IgD-negative memory B cell (primary cell): ENCODE results near the gene NCKIPSD. TPM values are rescaled to one million over a fixed set of nuclear protein-coding genes. Genes with fewer than 3 reads are reported as not detected.

Source experiments
- H3K27ac Mint-ChIP-seq, 3 donors: one replicate each; pipeline ENCODE4 v1.8.0; 2020 to 2022; ENCODE audit warnings: mild to moderate bottlenecking in 3 of 3, mixed read lengths in 3 of 3, moderate library complexity in 1 of 3
- H3K27me3 Mint-ChIP-seq: one replicate; pipeline ENCODE4 v1.8.0; 2021; ENCODE audit warnings: mixed read lengths
- H3K36me3 Mint-ChIP-seq: one replicate; pipeline ENCODE4 v1.8.0; 2020; ENCODE audit warnings: mild to moderate bottlenecking, mixed read lengths
- H3K4me1 Mint-ChIP-seq, 3 donors: one replicate each; pipeline ENCODE4 v1.8.0; 2020 to 2022; ENCODE audit warnings: mixed read lengths in 3 of 3, mild to moderate bottlenecking in 1 of 3
- H3K4me3 Mint-ChIP-seq, 4 donors: one replicate each; pipeline ENCODE4 v1.8.0; 2020 to 2022; ENCODE audit warnings: mild to moderate bottlenecking in 4 of 4, mixed read lengths in 4 of 4, moderate library complexity in 3 of 4
- H3K9me3 Mint-ChIP-seq, 3 donors: one replicate each; pipeline ENCODE4 v1.8.0; 2020 to 2021; ENCODE audit warnings: mixed read lengths in 3 of 3, mild to moderate bottlenecking in 1 of 3
- polyA plus RNA-seq: library from polyadenylated mRNA; unstranded; fragments of 300-500 nt; fragmentation: Illumina TruSeq; gene quantifications from one replicate; pipeline ENCODE4 v1.2.3, GENCODE V29; 2021

NCKIPSD gene
- polyA plus RNA-seq, 1 donor from 2014 or later: 17.2 TPM

DNA sequence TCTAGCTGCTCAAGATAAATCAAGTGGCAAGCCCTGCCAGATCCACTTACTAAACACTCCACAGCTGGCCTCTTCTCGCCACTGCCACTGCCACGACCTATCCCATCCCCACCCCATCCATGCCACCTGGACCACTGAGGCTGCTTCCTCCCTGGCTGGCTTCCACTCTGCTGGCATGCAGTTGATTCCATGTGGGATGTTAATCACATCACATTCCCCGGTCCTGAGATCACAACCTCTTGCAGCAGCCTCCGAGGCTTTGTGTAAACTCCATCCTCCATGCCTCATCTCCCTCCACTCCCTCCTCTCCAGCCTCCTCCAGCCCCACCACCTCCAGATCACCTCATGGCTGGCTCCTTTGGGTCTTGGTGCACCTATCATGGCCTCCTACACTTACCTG, 7.7 kb downstream of the NCKIPSD start:
- Mint-ChIP-seq H3K4me3 (no peak overlapping the region), H3K36me3 (peaks cover 9% of the 10 kb centered on the region), H3K27me3 (peaks cover 2% of the 10 kb centered on the region), H3K27ac (peak overlapping the region in 1 of 3 donors; percentile 23), H3K4me1 (peaks cover 6 to 23% (median 20%) of the 10 kb centered on the region in 3 donors), H3K9me3 (no peaks in the 10 kb centered on the region)

DNA sequence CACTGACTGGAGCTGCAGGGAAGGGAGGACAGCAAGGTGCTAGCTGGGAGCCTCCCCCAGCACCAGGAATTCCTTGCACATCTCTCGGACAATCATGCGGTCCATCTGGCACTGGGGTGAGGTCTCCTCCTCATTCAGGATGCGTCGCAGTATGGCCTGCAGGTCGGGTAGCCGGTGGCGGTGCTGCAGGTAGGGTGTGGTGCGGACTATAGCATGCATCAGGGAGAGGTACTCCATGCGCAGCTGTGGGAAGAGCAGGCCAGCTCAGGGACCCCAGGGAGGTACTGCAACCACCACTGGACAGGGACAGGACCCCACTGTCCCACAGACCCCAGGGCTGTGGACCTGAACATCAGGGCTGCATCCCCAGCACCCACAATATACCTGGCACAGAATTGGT, 11.2 kb downstream of the NCKIPSD start:
- Mint-ChIP-seq H3K4me3 (no peak overlapping the region), H3K9me3 (no peaks in the 10 kb centered on the region), H3K36me3 (peaks cover 4% of the 10 kb centered on the region), H3K27ac (no peak overlapping the region), H3K4me1 (peaks cover 8 to 14% (median 10%) of the 10 kb centered on the region in 3 donors), H3K27me3 (no peaks in the 10 kb centered on the region)

DNA sequence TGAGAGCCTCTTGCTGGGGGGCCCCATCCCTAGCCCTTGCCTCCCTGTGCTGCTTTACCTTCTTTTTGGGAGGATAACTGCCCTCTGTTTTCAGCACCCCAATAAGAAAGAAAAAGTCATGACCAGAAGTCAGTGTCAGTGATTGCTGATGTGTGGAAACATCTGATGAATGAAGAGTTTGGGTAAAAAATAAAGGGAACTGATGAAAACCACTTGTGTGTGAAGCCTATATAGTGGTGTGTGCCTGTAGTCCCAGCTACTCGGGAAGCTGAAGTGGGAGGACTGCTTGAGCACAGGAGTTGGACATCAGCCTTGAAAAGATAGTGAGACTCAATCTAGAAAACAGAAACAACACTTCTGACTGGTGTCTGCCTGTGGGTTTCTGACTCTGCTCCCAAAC, 13.2 kb downstream of the NCKIPSD start:
- Mint-ChIP-seq H3K27me3 (no peaks in the 10 kb centered on the region), H3K4me1 (peaks cover 5 to 7% (median 6%) of the 10 kb centered on the region in 3 donors), H3K36me3 (peaks cover 3% of the 10 kb centered on the region), H3K27ac (no peak overlapping the region), H3K9me3 (no peaks in the 10 kb centered on the region), H3K4me3 (no peak overlapping the region)

DNA sequence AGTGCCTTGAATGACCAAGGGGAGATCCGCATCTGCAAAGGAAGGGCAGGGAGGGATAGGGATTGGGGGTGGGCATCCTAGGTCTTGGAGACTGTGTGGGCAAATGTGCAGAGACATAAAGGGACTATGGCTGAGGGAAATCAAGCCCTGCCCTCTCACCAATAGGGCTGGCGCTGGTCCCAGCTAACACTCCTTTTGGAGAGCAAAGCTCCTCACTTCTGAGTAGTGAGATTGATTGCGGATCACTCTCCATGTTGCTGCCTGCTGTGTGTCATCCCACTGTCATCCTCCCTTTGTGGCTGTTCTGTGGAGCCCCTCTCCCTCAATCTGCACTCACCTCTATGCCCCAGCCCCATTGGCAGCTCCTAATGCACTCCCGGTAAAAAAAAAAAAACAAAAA, 20.8 kb downstream of the NCKIPSD start:
- H3K9me3 Mint-ChIP-seq: no peaks in the 10 kb centered on the region
- H3K36me3 Mint-ChIP-seq: peaks cover 3% of the 10 kb centered on the region
- peak overlapping the region in 1 of 3 donors; percentile 56 for H3K27ac Mint-ChIP-seq
- peaks cover 23% of the 10 kb centered on the region for H3K27me3 Mint-ChIP-seq
- peak overlapping the region in 2 of 4 donors; percentile 86 to 97 for H3K4me3 Mint-ChIP-seq
- H3K4me1 Mint-ChIP-seq: peaks cover 7 to 8% (median 8%) of the 10 kb centered on the region in 3 donors

- Mint-ChIP-seq H3K4me1 (peaks cover 7 to 8% (median 8%) of the 10 kb centered on the region in 3 donors), H3K27ac (peak overlapping the region in 1 of 3 donors; percentile 94), H3K4me3 (peak overlapping the region; percentile 77 to 97 (median 90)), H3K9me3 (no peaks in the 10 kb centered on the region), H3K27me3 (peaks cover 23% of the 10 kb centered on the region), H3K36me3 (peaks cover 3% of the 10 kb centered on the region)
Observed at GRCh38 chr3:48664313-48664644, 21.4 kb downstream of the NCKIPSD start.

DNA sequence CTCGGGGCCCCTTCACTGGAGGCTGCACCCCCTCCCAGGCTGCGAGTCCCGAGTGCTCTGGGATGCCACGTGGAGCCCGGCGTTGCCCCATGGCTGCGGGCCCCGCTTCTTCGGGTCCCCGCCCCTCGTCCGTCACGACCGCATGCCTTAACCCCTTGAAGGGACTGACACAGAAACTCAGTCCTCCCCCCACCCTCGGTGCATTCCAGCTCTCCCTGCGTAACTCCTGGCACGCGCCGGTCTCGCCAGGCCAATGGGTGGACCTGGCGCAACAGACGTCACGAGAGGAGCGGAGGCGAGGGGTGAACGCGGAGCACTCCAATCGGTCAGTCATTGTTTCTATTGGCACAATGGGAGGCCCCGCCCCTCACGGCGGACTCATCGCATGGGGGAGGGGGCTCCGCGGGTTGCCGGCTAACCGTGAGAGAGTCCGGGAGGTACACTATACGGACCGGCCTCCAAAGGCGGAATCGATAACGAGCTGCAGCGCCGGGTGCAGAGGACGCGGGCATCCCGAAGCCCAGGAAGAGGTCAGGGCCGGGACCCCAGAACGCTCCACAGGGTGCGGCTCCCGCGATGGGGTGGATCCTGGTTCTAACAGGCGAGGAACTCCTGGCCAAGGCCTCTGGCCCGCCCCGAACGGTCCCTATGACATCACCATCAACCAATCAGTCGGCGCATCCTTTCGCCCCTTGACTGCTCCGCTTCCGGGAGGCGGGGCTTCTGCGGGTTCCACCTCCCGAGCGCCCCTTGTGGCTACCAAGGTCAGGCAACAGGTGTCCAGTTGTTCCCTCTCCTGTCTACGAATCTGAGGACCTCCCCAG, 22.0 kb downstream of the NCKIPSD start:
- peaks cover 3% of the 10 kb centered on the region for H3K36me3 Mint-ChIP-seq
- peaks cover 23% of the 10 kb centered on the region for H3K27me3 Mint-ChIP-seq
- H3K27ac Mint-ChIP-seq: peak overlapping the region in 2 of 3 donors; percentile 89 to 94
- peaks cover 7 to 8% (median 8%) of the 10 kb centered on the region in 3 donors for H3K4me1 Mint-ChIP-seq
- H3K9me3 Mint-ChIP-seq: no peaks in the 10 kb centered on the region
- peak overlapping the region; percentile 77 to 97 (median 90) for H3K4me3 Mint-ChIP-seq

DNA sequence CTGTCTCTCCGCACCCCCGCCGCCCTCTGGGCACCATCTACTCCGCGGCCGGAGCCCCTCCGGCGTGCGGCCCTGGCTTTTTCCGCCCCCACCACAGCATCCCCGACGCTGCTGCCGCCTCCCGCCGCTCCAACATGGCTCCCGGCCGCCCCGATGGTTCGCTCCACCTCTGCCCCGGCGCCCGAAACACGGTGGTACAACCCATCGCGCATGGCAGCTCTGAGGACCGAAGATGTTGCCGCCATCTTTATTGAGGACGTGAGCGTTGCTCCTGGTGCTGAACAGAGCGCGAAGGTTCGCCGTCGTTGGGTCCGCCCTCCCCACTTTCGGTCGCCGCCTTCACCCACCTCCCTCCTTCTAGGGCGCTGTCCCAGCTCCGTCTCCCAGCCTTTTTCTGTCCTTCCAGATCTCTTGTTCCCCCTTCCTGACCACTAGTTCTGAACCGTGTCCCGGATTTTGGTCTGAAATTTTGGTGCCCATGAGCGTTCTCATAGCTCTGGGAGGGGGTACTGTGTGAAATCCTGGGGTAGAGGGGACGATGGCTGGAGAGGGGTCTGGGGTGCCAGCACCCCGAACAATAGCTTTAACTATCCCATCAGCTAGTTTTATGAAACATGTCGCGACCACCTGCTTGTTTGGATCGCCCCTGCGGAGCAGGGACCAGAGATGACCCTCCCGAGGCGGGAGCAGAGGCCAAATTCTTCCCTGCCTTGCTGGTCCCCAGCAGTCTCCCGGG, 22.8 kb downstream of the NCKIPSD start, which contains the start of gene CELSR3:
CELSR3 (minus strand) TSS at position 134 of the 736 bp plus-strand sequence. CDS start 252 bp downstream, outside the sequence.
- H3K4me1 Mint-ChIP-seq: peaks cover 7 to 8% (median 8%) of the 10 kb centered on the region in 3 donors
- H3K27me3 Mint-ChIP-seq: peaks cover 23% of the 10 kb centered on the region
- H3K36me3 Mint-ChIP-seq: no peaks in the 10 kb centered on the region
- H3K9me3 Mint-ChIP-seq: no peaks in the 10 kb centered on the region
- peak within 1 kb of the TSS; percentile 71 to 94 (median 89) for H3K27ac Mint-ChIP-seq
- peak within 1 kb of the TSS; percentile 77 to 97 (median 90) for H3K4me3 Mint-ChIP-seq

- Mint-ChIP-seq H3K4me1 (peaks cover 7 to 8% (median 8%) of the 10 kb centered on the region in 3 donors), H3K4me3 (peak overlapping the region in 3 of 4 donors; percentile 48 to 86 (median 72)), H3K9me3 (no peaks in the 10 kb centered on the region), H3K27ac (peak overlapping the region; percentile 71 to 94 (median 89)), H3K27me3 (peaks cover 23% of the 10 kb centered on the region), H3K36me3 (no peaks in the 10 kb centered on the region)
Observed at GRCh38 chr3:48662145-48662752, 23.5 kb downstream of the NCKIPSD start.

DNA sequence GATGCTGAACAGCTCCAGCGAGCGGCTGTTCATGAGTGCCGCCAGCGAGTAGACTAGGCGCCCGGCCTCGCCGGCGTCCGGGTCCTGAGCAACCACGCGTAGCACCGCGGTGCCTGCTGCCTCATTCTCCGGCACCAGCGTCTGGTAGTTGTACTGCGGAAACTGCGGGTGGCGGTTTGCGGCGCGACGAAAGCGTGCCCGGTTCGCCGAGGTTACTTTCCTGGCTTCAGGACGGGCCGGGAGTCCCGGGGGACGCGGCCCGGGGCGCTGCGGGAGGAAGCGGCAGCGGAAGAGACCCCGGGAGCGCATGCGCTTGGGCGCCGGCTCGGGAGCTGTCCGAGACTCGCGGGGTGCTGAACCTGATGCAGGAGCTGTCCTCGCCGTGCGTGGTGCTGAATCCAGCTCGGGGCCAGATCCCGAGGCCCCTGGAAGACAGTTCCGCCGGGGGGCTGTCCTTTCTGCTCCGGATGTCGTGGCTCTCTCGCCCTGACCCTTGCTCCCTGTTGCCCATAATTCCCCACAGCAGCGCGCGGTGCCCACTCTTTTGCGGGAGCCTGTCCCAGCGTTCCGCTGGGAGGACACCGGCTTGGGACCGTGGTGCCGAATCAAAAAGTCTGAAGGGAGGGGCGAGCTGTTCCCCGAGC, 24.1 kb downstream of the NCKIPSD start:
- Mint-ChIP-seq H3K27me3 (peaks cover 23% of the 10 kb centered on the region), H3K9me3 (no peaks in the 10 kb centered on the region), H3K36me3 (no peaks in the 10 kb centered on the region), H3K27ac (peak overlapping the region; percentile 3 to 86 (median 71)), H3K4me3 (peak overlapping the region; percentile 48 to 80 (median 73)), H3K4me1 (peaks cover 7 to 8% (median 8%) of the 10 kb centered on the region in 3 donors)

DNA sequence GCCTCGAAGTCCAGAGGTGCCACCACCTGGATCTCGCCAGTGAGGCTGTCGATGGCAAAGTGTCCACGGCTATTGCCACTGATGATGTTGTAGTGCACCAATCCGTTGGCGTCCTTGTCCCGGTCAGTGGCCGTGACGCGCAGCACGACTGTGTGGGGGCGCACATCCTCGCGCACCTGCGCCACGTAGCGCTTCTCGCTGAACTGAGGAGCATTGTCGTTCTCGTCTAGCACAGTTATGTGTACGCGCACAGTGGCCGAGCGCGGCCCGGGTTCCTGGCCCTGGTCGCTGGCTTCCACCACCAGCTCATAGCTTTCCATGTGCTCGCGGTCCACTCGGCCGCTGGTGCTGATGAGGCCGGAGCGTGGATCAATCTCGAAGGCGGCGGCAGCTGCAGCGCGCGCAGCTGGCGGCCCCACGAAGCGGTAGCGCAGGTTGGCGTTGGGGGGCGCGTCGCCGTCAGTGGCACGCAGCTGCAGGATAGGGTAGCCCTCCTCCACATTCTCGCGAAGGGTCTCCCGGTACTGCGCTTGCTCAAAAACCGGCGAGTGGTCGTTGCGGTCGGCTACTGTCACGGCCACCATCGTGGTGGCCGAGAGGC, 24.8 kb downstream of the NCKIPSD start:
- Mint-ChIP-seq H3K27ac (peak overlapping the region in 2 of 3 donors; percentile 67 to 86), H3K27me3 (peaks cover 23% of the 10 kb centered on the region), H3K4me1 (peaks cover 7 to 8% (median 8%) of the 10 kb centered on the region in 3 donors), H3K36me3 (no peaks in the 10 kb centered on the region), H3K9me3 (no peaks in the 10 kb centered on the region), H3K4me3 (peak overlapping the region in 2 of 4 donors; percentile 48 to 74)

GRCh38 chr3:48656841-48657281, 28.9 kb downstream of the NCKIPSD start:
- Mint-ChIP-seq H3K9me3 (no peaks in the 10 kb centered on the region), H3K4me1 (peaks cover 0 to 4% (median 2%) of the 10 kb centered on the region in 3 donors), H3K27me3 (peaks cover 8% of the 10 kb centered on the region), H3K36me3 (peaks cover 3% of the 10 kb centered on the region), H3K27ac (peak overlapping the region; percentile 46 to 88 (median 64)), H3K4me3 (peak overlapping the region; percentile 62 to 77 (median 72))

DNA sequence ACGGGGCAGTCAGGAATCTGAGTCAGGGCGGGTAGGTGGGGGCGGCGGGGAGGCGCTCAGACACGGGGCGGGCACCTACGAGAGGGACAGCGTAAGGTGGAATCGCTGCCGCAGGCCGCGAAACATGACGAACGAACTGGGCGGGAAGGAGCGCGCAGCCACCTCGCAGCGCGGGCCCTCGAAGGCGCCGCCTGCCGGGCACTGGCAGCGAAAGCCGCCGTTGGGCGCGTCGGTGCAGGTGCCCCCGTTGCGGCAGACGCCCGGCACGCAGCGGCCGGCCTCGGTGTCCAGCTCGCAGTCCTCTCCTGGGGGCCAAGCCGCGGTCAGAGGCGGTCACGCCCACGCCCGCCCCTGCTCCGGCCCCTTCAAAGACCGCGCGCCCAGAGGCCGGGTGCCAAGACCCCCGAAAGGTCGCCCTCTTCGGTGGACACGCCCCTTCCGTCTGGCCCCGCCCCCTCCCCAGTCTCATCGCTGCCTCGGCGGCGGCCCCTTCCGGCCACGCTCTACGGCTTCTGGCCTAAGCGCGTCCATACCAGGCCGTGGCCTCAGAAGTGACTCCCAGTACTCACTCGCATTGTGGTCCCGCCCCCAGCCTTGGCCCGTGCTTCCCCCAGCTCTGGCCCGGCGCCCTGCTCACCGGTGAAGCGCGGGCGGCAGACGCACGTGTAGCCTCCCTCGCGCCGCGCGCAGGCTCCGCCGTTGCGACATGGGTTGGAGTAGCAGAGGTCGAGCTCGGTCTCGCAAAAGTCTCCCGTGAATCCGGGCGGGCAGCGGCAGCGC, 29.5 kb downstream of the NCKIPSD start:
- Mint-ChIP-seq H3K9me3 (no peaks in the 10 kb centered on the region), H3K4me3 (peak overlapping the region; percentile 62 to 84 (median 77)), H3K36me3 (peaks cover 3% of the 10 kb centered on the region), H3K4me1 (peaks cover 0 to 3% (median 2%) of the 10 kb centered on the region in 3 donors), H3K27ac (peak overlapping the region; percentile 46 to 89 (median 88)), H3K27me3 (peaks cover 6% of the 10 kb centered on the region)

- peaks cover 5% of the 10 kb centered on the region for H3K27me3 Mint-ChIP-seq
- H3K4me1 Mint-ChIP-seq: peaks cover 0 to 4% (median 3%) of the 10 kb centered on the region in 3 donors
- H3K36me3 Mint-ChIP-seq: peaks cover 3% of the 10 kb centered on the region
- no peaks in the 10 kb centered on the region for H3K9me3 Mint-ChIP-seq
- H3K4me3 Mint-ChIP-seq: peak overlapping the region; percentile 62 to 85 (median 80)
- H3K27ac Mint-ChIP-seq: peak overlapping the region in 2 of 3 donors; percentile 19 to 89
Observed at GRCh38 chr3:48655606-48656005, 30.1 kb downstream of the NCKIPSD start.
